ENCODE measurements around the gene CDH12. TPM values are rescaled to one million over a fixed set of nuclear protein-coding genes. Genes with fewer than 3 reads are reported as not detected.

The CDH12 gene
- total RNA-seq, 1 experiment from 2014 or later = not detected

GRCh38 chr5:22495016-22495720 is 358.0 kb downstream of the CDH12 start:
- ChIA-PET POLR2A (no interaction called here), RAD21 (ENCODE audit: low non-redundant PET in 1 of 2, low total read pairs in 2 of 2, uncharacterized antibody in 2 of 2, unreplicated experiment in 2 of 2) (no interaction called here), CTCF (no interaction called here)
- Histone ChIP-seq H3K4me3 (replicated peaks in 1 of 2; ENCODE audit: low read depth in 1 of 2, low read length in 2 of 2) (no peak overlapping the region), H3K79me2 (ENCODE audit: insufficient read depth, low read length) (no peaks in the 10 kb centered on the region), H4K20me1 (ENCODE audit: insufficient read depth) (no peaks in the 10 kb centered on the region), H3K9ac (ENCODE audit: low read length) (no peak overlapping the region), H3K4me2 (ENCODE audit: low read length) (no peak overlapping the region), H3K36me3 (ENCODE audit: control insufficient read depth in 1 of 2, insufficient read depth in 2 of 2, low read length in 2 of 2) (no peaks in the 10 kb centered on the region), H3K9me3 (ENCODE audit: control insufficient read depth in 1 of 2, insufficient read depth in 1 of 2, low read depth in 1 of 2, low read length in 2 of 2) (peaks cover 23 to 34% of the 10 kb centered on the region in 2 experiments), H3K27ac (ENCODE audit: low read depth, low read length) (no peak overlapping the region), H2AFZ (ENCODE audit: low read depth, low read length, poor library complexity, severe bottlenecking) (no peak overlapping the region), H3K4me1 (ENCODE audit: control insufficient read depth in 1 of 2, insufficient read depth in 2 of 2, low read length in 2 of 2) (no peaks in the 10 kb centered on the region), H3K27me3 (ENCODE audit: insufficient read depth, low read length) (no peaks in the 10 kb centered on the region), H3K9me2 (ENCODE audit: insufficient read depth) (no peaks in the 10 kb centered on the region)
- TF ChIP-seq SP1 (IDR thresholded peaks at IDR 0.05; ENCODE audit: low read depth) (no peak), CBX3 (IDR thresholded peaks at IDR 0.05; ENCODE audit: low read depth) (no peak), SRF (IDR thresholded peaks at IDR 0.05; ENCODE audit: low read depth) (no peak), MAX (IDR thresholded peaks at IDR 0.05) (no peak), EGR1 (IDR thresholded peaks at IDR 0.05; ENCODE audit: low read depth) (no peak), CEBPB (IDR thresholded peaks at IDR 0.05; ENCODE audit: low read depth) (no peak), JUND (IDR thresholded peaks at IDR 0.05) (no peak), RAD21 (IDR thresholded peaks at IDR 0.05; ENCODE audit: low read depth) (no peak), POLR2A (IDR thresholded peaks at IDR 0.05; ENCODE audit: borderline replicate concordance, extremely low read depth, insufficient read depth, insufficient read length) (no peak), TCF7L2 (IDR thresholded peaks at IDR 0.05; ENCODE audit: borderline replicate concordance, extremely low read depth, insufficient read depth, insufficient read length) (no peak), EZH2 (IDR thresholded peaks at IDR 0.05) (no peak), CTCF (IDR thresholded peaks at IDR 0.05 in 2 of 3, conservative IDR thresholded peaks at IDR 0.05 in 1 of 3; ENCODE audit: borderline replicate concordance in 1 of 3, insufficient read depth in 1 of 3, low read depth in 2 of 3, low read length in 2 of 3) (no peak)
- TF ChIP-seq, protein P1, sequence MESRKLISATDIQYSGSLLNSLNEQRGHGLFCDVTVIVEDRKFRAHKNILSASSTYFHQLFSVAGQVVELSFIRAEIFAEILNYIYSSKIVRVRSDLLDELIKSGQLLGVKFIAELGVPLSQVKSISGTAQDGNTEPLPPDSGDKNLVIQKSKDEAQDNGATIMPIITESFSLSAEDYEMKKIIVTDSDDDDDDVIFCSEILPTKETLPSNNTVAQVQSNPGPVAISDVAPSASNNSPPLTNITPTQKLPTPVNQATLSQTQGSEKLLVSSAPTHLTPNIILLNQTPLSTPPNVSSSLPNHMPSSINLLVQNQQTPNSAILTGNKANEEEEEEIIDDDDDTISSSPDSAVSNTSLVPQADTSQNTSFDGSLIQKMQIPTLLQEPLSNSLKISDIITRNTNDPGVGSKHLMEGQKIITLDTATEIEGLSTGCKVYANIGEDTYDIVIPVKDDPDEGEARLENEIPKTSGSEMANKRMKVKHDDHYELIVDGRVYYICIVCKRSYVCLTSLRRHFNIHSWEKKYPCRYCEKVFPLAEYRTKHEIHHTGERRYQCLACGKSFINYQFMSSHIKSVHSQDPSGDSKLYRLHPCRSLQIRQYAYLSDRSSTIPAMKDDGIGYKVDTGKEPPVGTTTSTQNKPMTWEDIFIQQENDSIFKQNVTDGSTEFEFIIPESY (IDR thresholded peaks at IDR 0.05; ENCODE audit: extremely low read depth, insufficient replicate concordance, low read length) = no peak
- DNase-seq (ENCODE audit: low read depth, low spot score) (no peak), ATAC-seq (no peak)
- no TSS peak for BruUV-seq (replicated peaks)
- intact Hi-C loops (cut with micrococcal nuclease) = no loop called here
